Adrenal gland (tissue), 5 donors: Measurements from ENCODE around the gene VGLL2.

Experiments used
- CTCF ChIP-seq, 6 experiments: fragments of 450-650 bp in 4 of 6; fragments of 200-600 bp in 2 of 6; sonication (generic) in 1 of 6; IDR thresholded peaks; 1 replicate in 5 of 6; 2 replicates in 1 of 6; pipeline versions ENCODE4 v1.5.1 to v1.8.0; 2016 to 2021; ENCODE audit warnings: antibody characterized with exemption in 6 of 6, mild to moderate bottlenecking in 2 of 6, moderate library complexity in 1 of 6
- POLR2A ChIP-seq, 2 donors: fragments of 450-650 bp; IDR thresholded peaks; one replicate each; pipeline ENCODE4 v1.6.1; 2017; ENCODE audit warnings: antibody characterized with exemption in 2 of 2, mild to moderate bottlenecking in 2 of 2, moderate library complexity in 1 of 2
- donor health status: DM: no; HTN: no; CAD: no.

- no peak for TF ChIP-seq CTCF (IDR thresholded peaks at IDR 0.05)
- TF ChIP-seq POLR2A (IDR thresholded peaks at IDR 0.05) = no peak
Observed at GRCh38 chr6:117304446-117304845, 39.1 kb downstream of the VGLL2 start.
